HepG2 (cell line): ENCODE measurements around the gene UBTF. TPM values are rescaled to one million over a fixed set of nuclear protein-coding genes. Genes with fewer than 3 reads are reported as not detected.
A peak's percentile ranks its signal among the peaks of the same experiment; 100 is the strongest.

Source experiments
- ATM ChIP-seq: fragments of 450-650 bp; IDR thresholded peaks from 2 replicates; pipeline ENCODE4 v1.7.1; 2017; ENCODE audit warnings: mild to moderate bottlenecking, borderline replicate concordance
- BCL6 ChIP-seq: IDR thresholded peaks from 2 replicates; pipeline ENCODE4 v1.6.1; 2016; ENCODE audit warnings: missing genetic modification reagents, missing compliant biosample characterization
- DNMT1 ChIP-seq: sonication (generic); formaldehyde crosslinking; IDR thresholded peaks from 2 replicates; pipeline ENCODE4 v1.5.1; 2020; ENCODE audit warnings: mild to moderate bottlenecking, missing genetic modification reagents
- GLI4 ChIP-seq: sonication (generic); formaldehyde crosslinking; IDR thresholded peaks from 2 replicates; pipeline ENCODE4 v1.5.1; 2020; ENCODE audit warnings: missing genetic modification reagents, mild to moderate bottlenecking, moderate library complexity, borderline replicate concordance
- HMG20A ChIP-seq: IDR thresholded peaks from 2 replicates; pipeline ENCODE4 v1.6.1; 2016; ENCODE audit warnings: borderline replicate concordance
- KLF12 ChIP-seq: sonication (generic); formaldehyde crosslinking; IDR thresholded peaks from 2 replicates; pipeline ENCODE4 v1.4.0; 2020; ENCODE audit warnings: missing genetic modification reagents, borderline replicate concordance
- KLF6 ChIP-seq: IDR thresholded peaks from 2 replicates; pipeline ENCODE4 v1.8.0; 2016; ENCODE audit warnings: missing biosample characterization, missing genetic modification reagents
- MATR3 ChIP-seq: sonication (generic); formaldehyde crosslinking; IDR thresholded peaks from 2 replicates; pipeline ENCODE4 v1.4.0; 2020; ENCODE audit warnings: missing genetic modification reagents
- PHF20 ChIP-seq: sonication (generic); formaldehyde crosslinking; IDR thresholded peaks from 2 replicates; pipeline ENCODE4 v1.5.0; 2020; ENCODE audit warnings: mild to moderate bottlenecking, missing genetic modification reagents
- YY1 ChIP-seq: IDR thresholded peaks from 2 replicates; pipeline ENCODE4 v1.6.1; 2011; ENCODE audit warnings: low read length, low read depth, moderate library complexity, mild to moderate bottlenecking; ENCODE audit not compliant: insufficient read depth, insufficient replicate concordance
- ZIK1 ChIP-seq: sonication (generic); formaldehyde crosslinking; IDR thresholded peaks from 2 replicates; pipeline ENCODE4 v1.5.0; 2020; ENCODE audit warnings: mild to moderate bottlenecking, low read depth, missing genetic modification reagents, borderline replicate concordance
- ZKSCAN8 ChIP-seq: IDR thresholded peaks from 2 replicates; pipeline ENCODE4 v1.6.1; 2016; ENCODE audit warnings: borderline replicate concordance, missing genetic modification reagents, missing compliant biosample characterization
- ZNF326 ChIP-seq: sonication (generic); formaldehyde crosslinking; IDR thresholded peaks from 2 replicates; pipeline ENCODE4 v1.4.0; 2020; ENCODE audit warnings: missing genetic modification reagents, borderline replicate concordance
- ZNF367 ChIP-seq: sonication (generic); formaldehyde crosslinking; IDR thresholded peaks from 2 replicates; pipeline ENCODE4 v1.4.0; 2020; ENCODE audit warnings: missing genetic modification reagents, borderline replicate concordance
- ZNF460 ChIP-seq: sonication (generic); formaldehyde crosslinking; IDR thresholded peaks from 2 replicates; pipeline ENCODE4 v1.5.1; 2020; ENCODE audit warnings: missing genetic modification reagents, mild to moderate bottlenecking, borderline replicate concordance
- ZNF543 ChIP-seq: sonication (generic); formaldehyde crosslinking; IDR thresholded peaks from 2 replicates; pipeline ENCODE4 v1.4.0; 2020; ENCODE audit warnings: mild to moderate bottlenecking, missing genetic modification reagents
- polyA plus RNA-seq, 8 experiments: library from polyadenylated mRNA; depleted of rRNA in 3 of 8; stranded (reverse) in 7 of 8; unstranded in 1 of 8; fragments of >200 nt; fragmentation: Illumina TruSeq in 4 of 8; extraction: Trizol in 4 of 8; gene quantifications; 2 replicates each; pipeline versions ENCODE4 v1.2.1 to v1.2.3, GENCODE V29; 2011 to 2016; ENCODE audit warnings: low read depth in 4 of 8, missing spikeins in 1 of 8, mixed read lengths in 1 of 8; ENCODE audit not compliant: insufficient read depth in 1 of 8
- total RNA-seq, 5 experiments: library from RNA; depleted of rRNA; stranded (reverse); fragments of >200 nt; fragmentation: Illumina TruSeq; extraction: Trizol; gene quantifications; 2 replicates each; pipeline ENCODE4 v1.2.3, GENCODE V29; 2016; ENCODE audit warnings: low read depth in 1 of 5
- TF ChIP-seq, protein P1 (sequence below): sonication (generic); formaldehyde crosslinking; IDR thresholded peaks from 2 replicates; pipeline ENCODE4 v1.5.1; 2020; ENCODE audit warnings: mild to moderate bottlenecking, missing genetic modification reagents, borderline replicate concordance
- TF ChIP-seq, protein P2 (sequence below): sonication (generic); formaldehyde crosslinking; IDR thresholded peaks from 2 replicates; pipeline ENCODE4 v1.9.0; 2021; ENCODE audit warnings: missing genetic modification reagents, mild to moderate bottlenecking, borderline replicate concordance
- TF ChIP-seq, protein P3 (sequence below), 2 experiments: sonication (generic) in 1 of 2; formaldehyde crosslinking in 1 of 2; IDR thresholded peaks; 2 replicates each; pipeline versions ENCODE4 v1.4.0 to v1.6.1; 2018 to 2020; ENCODE audit warnings: missing genetic modification reagents in 2 of 2, borderline replicate concordance in 1 of 2, low read depth in 1 of 2, mild to moderate bottlenecking in 1 of 2, missing biosample characterization in 1 of 2
- TF ChIP-seq, protein P4 (sequence below): sonication (generic); formaldehyde crosslinking; IDR thresholded peaks from 2 replicates; pipeline ENCODE4 v1.5.0; 2020; ENCODE audit warnings: mild to moderate bottlenecking, missing genetic modification reagents
- TF ChIP-seq, protein P5 (sequence below): sonication (generic); formaldehyde crosslinking; IDR thresholded peaks from 2 replicates; pipeline ENCODE4 v1.4.0; 2020; ENCODE audit warnings: missing genetic modification reagents

The UBTF gene
- total and polyA plus RNA-seq, 2 of the 13 experiments (the other 11 are each of a cell fraction or from before 2014, with no cell fraction given) = 15.2 to 60.9 TPM

DNA sequence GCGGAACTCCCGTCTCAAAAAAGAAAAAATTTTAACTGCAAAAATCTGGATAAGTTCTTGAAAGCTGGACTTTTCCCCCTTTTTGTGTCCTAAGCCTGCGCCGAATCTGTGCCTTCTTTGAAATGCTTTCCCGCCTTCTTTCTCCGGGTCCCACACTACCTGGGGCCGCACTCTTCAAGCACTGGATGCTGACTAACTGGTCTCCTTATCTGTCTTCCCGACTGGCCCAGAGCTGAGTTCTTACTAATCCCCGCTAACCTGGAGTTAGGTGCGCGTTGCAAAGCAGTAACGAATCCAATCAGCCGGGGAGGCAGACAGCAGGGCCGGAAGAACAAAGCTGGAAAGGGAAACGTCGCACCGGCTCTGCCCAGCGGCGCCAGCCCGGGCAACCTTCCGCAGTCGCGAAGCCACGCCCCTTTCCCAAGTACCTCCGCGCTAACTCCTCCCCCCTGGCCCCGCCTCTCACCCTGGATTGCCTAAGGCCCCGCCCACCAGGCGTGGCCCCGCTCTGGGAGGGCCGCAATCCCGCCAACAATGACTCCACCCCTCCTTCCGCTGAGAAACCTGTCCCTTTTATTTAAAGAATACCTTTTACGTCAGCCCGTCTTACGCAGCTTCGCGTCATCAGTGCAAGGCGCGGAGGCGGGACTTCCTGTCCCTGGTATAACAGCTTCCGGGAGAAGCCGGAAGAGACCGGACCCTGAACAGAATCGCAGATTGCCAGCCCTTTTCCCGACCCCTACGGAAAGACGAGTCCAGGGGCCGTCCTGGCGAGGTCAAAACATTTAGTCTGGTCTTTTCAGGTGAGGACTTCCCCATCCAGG lies 33.0 kb downstream of the UBTF start, which contains the start of gene TMUB2 (continued):
- TF ChIP-seq, protein P1, sequence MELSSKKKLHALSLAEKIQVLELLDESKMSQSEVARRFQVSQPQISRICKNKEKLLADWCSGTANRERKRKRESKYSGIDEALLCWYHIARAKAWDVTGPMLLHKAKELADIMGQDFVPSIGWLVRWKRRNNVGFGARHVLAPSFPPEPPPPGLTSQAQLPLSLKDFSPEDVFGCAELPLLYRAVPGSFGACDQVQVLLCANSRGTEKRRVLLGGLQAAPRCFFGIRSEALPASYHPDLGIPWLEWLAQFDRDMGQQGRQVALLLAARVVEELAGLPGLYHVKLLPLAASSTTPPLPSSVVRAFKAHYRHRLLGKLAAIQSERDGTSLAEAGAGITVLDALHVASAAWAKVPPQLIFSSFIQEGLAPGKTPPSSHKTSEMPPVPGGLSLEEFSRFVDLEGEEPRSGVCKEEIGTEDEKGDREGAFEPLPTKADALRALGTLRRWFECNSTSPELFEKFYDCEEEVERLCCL = peak; percentile 55; the same call in 1 of the 2 replicates
- TF ChIP-seq PHF20 (CRISPR knock-in tag) (peak; percentile 86), ZNF367 (CRISPR knock-in tag) (0 out of 2 replicates have a peak, but pooled peaks have one; percentile 62), GLI4 (no peak), ATM (no peak), YY1 (no peak), KLF6 (CRISPR knock-in tag) (peak; percentile 70; the same call in 1 of the 2 replicates), ZKSCAN8 (CRISPR knock-in tag) (no peak; the same call in 1 of the 2 replicates), ZNF326 (no peak), DNMT1 (CRISPR knock-in tag) (0 out of 2 replicates have a peak, but pooled peaks have one; percentile 31), KLF12 (CRISPR knock-in tag) (peak; percentile 86), MATR3 (CRISPR knock-in tag) (no peak), ZNF460 (no peak), ZNF543 (CRISPR knock-in tag) (peak; percentile 87), ZIK1 (CRISPR knock-in tag) (no peak; the same call in 1 of the 2 replicates), BCL6 (CRISPR knock-in tag) (peak; percentile 6; the same call in 1 of the 2 replicates), HMG20A (CRISPR knock-in tag) (no peak)
- TF ChIP-seq, protein P2, sequence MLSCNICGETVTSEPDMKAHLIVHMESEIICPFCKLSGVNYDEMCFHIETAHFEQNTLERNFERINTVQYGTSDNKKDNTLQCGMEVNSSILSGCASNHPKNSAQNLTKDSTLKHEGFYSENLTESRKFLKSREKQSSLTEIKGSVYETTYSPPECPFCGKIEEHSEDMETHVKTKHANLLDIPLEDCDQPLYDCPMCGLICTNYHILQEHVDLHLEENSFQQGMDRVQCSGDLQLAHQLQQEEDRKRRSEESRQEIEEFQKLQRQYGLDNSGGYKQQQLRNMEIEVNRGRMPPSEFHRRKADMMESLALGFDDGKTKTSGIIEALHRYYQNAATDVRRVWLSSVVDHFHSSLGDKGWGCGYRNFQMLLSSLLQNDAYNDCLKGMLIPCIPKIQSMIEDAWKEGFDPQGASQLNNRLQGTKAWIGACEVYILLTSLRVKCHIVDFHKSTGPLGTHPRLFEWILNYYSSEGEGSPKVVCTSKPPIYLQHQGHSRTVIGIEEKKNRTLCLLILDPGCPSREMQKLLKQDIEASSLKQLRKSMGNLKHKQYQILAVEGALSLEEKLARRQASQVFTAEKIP (CRISPR knock-in tag) = no peak
- TF ChIP-seq, protein P3, sequence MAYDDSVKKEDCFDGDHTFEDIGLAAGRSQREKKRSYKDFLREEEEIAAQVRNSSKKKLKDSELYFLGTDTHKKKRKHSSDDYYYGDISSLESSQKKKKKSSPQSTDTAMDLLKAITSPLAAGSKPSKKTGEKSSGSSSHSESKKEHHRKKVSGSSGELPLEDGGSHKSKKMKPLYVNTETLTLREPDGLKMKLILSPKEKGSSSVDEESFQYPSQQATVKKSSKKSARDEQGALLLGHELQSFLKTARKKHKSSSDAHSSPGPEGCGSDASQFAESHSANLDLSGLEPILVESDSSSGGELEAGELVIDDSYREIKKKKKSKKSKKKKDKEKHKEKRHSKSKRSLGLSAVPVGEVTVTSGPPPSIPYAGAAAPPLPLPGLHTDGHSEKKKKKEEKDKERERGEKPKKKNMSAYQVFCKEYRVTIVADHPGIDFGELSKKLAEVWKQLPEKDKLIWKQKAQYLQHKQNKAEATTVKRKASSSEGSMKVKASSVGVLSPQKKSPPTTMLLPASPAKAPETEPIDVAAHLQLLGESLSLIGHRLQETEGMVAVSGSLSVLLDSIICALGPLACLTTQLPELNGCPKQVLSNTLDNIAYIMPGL (CRISPR knock-in tag; IDR thresholded peaks at IDR 0.05; ENCODE audit: borderline replicate concordance in 1 of 2, low read depth in 1 of 2) = peak; percentile 83
- TF ChIP-seq, protein P4, sequence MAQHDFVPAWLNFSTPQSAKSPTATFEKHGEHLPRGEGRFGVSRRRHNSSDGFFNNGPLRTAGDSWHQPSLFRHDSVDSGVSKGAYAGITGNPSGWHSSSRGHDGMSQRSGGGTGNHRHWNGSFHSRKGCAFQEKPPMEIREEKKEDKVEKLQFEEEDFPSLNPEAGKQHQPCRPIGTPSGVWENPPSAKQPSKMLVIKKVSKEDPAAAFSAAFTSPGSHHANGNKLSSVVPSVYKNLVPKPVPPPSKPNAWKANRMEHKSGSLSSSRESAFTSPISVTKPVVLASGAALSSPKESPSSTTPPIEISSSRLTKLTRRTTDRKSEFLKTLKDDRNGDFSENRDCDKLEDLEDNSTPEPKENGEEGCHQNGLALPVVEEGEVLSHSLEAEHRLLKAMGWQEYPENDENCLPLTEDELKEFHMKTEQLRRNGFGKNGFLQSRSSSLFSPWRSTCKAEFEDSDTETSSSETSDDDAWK (CRISPR knock-in tag) = no peak
- TF ChIP-seq, protein P5, sequence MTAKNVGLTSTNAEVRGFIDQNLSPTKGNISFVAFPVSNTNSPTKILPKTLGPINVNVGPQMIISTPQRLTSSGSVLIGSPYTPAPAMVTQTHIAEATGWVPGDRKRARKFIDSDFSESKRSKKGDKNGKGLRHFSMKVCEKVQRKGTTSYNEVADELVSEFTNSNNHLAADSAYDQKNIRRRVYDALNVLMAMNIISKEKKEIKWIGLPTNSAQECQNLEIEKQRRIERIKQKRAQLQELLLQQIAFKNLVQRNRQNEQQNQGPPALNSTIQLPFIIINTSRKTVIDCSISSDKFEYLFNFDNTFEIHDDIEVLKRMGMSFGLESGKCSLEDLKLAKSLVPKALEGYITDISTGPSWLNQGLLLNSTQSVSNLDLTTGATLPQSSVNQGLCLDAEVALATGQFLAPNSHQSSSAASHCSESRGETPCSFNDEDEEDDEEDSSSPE = peak; percentile 92
